Measurements from ENCODE around the gene NGF. TPM values are rescaled to one million over a fixed set of nuclear protein-coding genes. Genes with fewer than 3 reads are reported as not detected.
A peak's percentile ranks its signal among the peaks of the same experiment; 100 is the strongest.

NGF gene
- total RNA-seq, 1 donor from 2014 or later, result 2.3 TPM

GRCh38 chr1:115308969-115309368 lies 29.1 kb downstream of the NGF start:
- DNase-seq, result no peak

GRCh38 chr1:115307661-115308060 lies 30.4 kb downstream of the NGF start:
- no peak for DNase-seq

DNA sequence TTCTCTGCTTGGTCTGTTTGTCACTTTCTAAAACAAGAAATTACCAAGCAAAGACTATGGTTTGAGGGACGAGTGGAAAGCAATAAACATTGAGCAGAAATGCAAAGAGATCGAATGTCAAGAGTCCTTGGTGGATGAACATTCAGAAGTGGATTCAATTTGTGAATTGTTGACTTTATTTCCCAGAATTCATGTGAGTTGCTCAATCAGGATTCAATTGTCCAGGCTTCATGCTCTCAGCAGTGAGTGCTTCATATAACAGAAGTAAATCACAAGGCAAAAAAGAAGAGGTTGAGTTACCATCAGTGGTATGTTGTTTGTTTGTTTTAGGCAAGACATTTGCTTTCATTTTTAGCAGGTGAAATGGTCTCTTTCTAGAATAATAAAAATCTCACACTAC lies 31.9 kb downstream of the NGF start:
- DNase-seq, result no peak

DNA sequence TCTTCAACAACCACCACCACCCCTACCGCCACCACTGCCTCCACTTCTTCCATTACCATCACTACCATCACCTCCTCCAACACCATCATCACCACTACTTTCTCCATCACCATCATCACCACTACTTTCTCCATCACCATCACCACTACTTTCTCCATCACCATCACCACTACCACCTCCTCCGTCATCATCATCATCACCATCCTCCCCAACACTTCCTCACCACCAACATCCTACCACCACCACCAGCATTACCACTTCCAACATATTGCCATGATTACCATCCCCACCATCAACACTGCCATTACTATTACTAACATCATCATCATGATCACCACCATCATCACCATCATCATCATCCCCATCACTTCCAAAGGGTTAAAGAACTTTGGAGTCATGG lies 34.7 kb downstream of the NGF start:
- no peak for DNase-seq

- peak; percentile 65 for DNase-seq
Measured at GRCh38 chr1:115302390-115302961, 35.6 kb downstream of the NGF start.

GRCh38 chr1:115301438-115302020 lies 36.5 kb downstream of the NGF start:
- DNase-seq, result no peak

DNA sequence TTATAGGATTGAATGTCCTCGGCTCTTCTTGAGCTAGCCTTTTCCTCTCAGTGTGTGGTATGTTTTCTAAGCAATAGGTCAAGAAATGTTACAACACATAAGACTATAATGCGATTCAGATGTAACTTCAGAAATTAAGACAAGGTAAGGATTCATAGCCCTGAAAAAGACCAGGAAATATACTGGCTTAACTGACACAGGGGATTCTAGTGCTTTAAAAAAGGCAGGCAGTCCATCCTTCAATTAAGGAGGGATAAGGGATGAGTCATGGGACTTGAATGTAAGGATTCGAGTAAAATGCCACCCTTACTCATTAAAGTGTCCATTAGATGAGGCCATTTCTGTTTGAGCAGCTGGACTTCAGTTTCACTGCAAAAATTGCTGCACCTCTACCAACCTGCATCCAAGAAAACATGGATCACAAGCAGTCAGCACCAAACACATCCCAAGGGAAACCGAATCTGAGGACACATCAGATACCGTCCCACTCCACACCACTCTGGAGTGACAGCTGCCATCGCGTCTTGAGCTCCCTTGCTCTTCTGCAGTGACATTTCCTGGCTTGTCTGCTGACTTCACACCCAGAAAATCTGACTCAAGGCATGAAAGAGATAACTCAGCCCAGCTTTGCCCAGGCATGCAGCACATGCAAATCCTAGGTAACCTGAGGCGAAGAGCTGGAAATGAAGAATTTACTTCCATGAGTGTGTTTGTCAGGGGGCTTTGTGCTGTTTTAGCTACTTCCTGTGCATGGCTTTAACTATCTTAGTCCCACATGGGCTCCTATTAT lies 37.8 kb downstream of the NGF start:
- peak; percentile 48 for DNase-seq

GRCh38 chr1:115299266-115299665 lies 38.8 kb downstream of the NGF start:
- DNase-seq, result no peak

- no peak for DNase-seq
Measured at GRCh38 chr1:115296981-115297380, 41.1 kb downstream of the NGF start.

DNA sequence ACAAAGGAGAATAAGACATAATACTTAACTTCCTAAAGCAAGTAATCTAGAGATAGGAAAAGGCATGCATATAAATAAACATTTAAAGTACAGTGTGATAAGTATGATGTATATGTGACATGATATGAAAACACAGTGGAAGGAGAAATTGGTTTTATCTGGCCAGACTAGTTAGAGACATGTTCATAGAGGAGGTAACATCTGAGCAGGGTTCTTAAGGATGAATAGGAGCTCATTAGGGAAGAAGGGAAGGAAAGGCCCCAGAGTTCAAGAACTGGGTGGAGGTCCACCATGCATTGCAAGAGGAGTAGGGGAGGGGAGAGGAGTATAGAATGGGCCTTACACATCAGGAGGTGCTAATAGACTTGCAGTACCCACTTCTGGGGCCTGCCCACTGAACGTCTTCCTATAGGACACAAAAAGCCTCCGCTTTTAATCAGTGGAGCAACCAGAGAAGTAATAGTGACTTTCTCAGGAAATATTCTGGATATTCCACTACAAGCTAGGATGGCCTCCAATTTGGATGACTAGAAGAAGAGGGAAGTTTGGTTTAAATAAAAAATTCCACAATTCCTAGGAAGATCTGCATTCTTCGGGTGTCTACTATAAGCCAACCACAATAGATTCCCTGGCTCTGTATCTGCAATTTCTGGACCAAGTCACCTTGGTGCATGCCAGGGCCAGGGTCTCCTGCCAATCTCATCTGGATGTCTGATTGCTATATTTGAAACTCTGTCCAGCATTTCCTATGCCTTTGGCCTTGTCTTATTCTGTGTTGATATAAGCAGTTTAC lies 41.9 kb downstream of the NGF start:
- no peak for DNase-seq

DNA sequence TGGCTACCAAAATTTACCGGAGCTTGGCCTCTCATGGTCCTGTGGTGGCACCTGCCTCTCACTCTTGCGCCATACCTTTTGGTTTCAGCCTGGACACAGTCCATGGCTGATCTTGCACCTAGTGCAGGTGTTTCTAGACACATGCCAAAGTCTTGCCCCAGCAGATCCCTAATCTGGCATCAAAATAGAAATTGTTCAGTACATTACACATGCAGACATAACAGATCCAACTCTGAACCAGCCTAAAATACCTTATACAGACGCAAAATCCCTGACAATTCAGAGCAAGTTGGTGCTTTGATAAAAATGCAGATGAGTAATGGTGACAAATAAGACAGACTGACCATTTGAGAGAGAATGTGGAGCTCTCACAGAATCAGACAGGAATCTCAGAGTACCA lies 44.1 kb downstream of the NGF start:
- no peak for DNase-seq

GRCh38 chr1:115293006-115293405 lies 45.0 kb downstream of the NGF start:
- no peak for DNase-seq

DNA sequence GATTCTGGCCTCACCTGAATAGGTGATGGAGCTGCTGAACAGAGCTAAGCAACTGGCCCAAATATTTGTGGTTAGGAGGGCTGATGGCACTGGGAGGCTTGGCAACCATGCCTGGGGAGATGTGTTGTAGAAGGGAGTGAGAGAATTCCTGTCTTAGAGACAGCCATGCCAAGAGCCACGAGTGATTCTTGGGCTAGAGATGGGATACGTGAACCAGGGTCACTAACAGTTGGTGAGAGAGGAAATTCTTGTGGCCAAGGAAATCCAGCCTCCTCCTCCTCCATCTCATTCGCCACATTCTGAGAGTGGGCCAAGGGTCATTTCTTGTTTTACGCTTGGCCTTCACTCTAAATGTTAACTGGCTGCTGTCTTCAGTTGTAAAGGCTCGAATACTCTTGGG lies 46.3 kb downstream of the NGF start:
- DNase-seq, result no peak

- DNase-seq, result no peak
Measured at GRCh38 chr1:115289940-115290339, 48.1 kb downstream of the NGF start.

DNA sequence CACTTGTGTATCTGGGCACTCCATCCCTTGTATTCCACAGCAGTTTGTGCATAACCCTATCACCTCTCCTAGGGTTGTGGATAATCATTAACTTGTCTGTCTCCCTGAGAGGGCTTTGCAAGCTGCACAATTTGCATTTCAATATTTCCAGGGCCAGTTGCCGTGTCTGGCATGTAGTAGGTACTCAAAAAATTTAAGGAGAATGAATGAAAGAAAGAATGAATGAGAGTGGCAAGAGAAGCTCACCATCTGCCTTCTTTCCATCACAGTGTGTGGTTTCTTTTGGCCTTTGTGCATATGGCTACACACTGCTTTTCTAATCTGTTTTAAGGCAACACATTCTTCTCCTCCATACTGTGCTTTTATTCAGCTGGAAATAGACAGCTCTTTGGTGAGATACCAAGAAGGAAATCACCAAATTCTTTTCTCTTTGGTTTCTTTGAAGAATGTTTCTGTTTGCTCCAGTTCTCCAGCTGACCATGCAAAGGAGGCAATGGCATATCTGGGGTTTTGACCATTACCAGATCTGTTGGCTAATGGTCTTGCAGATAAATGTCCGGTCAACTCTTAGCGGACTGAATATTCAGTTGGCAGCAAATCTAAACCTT lies 49.4 kb downstream of the NGF start:
- no peak for DNase-seq

DNA sequence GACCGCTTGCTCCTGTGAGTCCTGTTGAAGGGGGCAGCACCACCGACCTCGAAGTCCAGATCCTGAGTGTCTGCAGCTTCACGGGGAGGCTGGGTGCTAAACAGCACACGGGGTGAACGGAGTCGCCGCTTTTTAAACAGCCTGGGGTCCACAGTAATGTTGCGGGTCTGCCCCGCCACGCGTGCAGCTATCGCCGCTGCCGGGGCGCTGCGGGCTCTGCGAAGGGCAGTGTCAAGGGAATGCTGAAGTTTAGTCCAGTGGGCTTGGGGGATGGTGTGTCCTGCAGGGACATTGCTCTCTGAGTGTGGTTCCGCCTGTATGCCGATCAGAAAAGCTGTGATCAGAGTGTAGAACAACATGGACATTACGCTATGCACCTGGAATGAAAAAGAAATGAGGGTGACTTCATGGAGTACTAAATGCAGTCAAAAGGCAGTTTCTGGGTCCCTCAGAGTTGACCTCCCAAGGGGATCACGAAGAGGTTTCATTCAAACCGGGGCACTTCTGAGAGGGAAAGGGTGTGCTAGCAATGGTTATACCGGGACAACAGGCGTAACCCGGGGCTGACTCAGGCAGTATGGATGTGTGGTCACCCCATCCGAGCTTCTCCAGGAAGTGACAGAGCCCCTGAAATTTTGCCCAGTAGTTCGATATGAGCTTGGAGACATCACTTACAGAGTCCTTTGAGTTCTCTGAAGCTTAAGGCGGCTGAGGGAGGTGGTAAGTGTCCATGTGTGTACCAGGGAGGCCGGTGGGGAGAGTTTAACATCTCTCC lies 51.4 kb downstream of the NGF start:
- no peak for DNase-seq

GRCh38 chr1:115284209-115284608 lies 53.8 kb downstream of the NGF start:
- no peak for DNase-seq

- no peak for DNase-seq
Measured at GRCh38 chr1:115283681-115284146, 54.3 kb downstream of the NGF start.

DNA sequence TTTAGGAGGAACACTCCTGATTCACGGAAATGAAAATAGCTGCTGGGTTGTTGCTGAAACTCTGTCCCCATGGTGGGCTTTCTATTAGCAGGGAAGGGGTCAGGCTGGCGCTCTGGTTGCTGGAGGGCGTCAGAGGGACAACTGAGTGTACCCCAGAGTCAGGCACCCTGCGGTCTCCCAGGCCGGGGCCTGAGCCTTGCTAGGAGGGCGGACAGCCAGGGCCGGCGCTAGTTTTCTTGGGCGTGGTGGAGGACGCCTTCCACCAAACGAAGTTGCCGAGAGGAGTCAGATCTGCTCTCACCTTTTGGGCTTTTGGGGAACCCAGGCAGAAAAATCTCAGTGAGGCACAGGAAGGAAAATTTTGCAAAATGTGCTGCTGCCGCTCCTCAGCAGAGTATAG lies 54.8 kb downstream of the NGF start:
- no peak for DNase-seq

DNA sequence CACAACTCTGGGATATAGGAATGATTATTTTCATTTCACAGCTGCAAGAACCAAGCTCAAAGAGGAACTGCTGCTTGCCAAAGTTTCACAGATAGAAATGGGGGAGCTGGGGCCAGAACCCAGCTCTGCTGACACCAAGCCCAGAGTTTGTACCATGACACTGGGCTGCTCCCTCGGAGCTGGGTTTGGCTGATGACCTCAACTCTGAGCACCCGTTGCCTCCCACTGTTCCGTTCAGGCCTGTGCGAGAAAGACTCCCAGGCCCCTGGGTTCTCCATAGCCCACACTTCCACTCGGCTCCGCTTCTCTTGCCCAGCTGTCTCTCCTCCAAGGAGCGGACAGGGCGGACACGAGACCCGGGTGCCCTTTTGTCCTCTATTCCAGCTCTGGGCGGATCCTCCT lies 55.2 kb downstream of the NGF start:
- DNase-seq, result peak; percentile 50

DNA sequence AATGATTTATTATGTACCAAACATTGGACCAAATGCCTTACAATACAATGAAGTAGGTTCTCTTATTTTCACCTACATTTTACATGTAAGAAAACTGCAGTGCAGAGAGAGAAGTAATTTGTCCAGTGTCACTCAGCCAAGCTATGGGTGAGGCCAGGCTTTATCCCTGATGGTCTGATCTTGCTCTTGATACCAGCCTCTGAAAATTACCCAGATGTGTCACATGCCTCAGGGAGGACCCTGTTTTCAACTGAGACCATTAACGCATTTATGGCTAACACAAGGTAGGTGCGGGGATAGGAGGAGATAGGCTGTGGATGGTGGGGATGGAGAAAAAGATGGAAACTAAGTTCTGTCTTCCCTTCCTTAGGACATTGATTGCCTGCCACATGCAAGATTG lies 56.9 kb downstream of the NGF start:
- no peak for DNase-seq

DNA sequence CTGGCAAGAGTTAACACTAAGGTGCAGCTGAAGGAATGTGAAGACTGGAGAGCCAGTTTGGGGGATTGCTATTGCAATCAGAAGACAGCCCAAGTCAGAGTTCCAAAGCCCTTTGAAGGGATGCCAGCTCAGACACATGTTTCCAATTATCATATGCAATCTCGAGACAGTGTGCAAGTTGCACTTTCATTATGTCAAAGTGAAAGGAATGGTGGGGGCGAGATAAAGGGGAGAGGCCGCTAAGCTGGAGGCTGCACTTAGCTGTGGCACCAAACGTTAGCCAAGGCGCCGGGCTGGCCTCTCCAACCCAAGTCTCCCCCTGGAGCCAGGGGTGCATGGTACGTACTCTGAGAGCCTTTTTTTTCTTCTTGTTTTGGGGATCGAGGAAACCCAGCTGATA lies 58.0 kb downstream of the NGF start:
- peak; percentile 77 for DNase-seq

Data from tongue (tissue), 2 donors.